ENCODE results near the gene IL17B.

Gene IL17B

DNA sequence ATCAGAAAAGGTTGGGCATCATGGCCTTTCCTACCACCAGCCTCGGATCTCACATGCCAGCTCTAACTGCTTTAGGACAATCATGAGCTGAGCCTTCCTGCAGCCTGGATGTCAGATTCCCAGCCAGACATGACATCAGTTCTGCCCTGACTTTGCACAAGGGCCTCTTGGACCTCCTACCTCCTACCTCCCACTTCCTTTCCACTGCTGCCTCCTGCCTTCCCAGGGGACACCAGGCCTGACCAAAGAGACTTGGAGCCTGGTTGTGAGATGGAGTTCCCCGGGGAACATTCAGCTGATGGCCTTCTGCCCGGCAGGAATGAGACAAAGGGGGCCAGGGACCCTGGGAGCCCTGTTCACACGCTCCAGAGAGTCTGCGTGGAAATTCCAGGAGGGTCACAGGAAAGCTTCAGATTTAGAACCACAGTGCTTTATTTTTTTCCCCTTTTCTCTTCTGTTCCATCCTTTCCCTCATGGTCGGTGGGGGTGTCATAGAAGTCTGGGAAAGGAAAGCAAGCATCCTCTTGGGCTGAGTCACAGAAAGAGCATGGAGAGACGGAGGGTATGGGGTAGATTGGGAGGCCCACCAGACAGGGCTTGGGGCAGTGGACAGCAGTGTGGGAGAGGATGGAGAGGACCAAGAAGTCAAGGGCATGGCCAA lies 35.4 kb upstream of the IL17B start:
- no peak for DNase-seq

DNA sequence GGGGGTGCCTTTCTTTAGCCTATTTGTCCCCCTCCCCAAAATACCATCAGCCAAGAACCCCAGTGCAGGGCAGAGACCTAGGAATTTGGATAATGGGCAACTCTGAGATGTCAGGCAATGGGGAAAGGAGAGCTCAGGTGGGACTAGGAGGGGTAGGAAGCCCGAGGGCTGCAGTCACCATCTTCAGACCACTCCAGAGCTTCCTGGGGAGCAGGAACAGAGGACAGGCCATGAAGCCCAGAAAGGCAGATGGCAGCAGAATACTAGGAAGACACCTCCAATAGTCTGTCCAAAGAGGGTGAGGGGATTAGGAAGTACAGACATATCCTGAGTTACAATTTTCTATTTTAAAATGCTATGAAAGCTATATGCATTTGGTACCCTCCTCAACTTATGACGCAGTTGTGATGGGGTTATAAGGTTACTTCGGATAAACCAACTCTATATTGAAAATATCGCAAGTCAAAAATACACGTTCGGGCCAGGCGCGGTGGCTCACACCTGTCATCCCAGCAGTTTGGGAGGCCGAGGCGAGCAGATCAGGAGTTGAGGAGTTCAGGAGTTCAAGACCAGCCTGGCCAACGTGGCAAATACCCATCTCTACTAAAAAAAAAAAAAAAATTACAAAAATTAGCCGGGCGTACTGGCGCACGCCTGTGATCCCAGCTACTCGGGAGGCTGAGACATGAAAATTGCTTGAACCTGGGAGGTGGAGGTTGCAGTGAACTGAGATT lies 34.6 kb upstream of the IL17B start:
- no peak for DNase-seq

DNA sequence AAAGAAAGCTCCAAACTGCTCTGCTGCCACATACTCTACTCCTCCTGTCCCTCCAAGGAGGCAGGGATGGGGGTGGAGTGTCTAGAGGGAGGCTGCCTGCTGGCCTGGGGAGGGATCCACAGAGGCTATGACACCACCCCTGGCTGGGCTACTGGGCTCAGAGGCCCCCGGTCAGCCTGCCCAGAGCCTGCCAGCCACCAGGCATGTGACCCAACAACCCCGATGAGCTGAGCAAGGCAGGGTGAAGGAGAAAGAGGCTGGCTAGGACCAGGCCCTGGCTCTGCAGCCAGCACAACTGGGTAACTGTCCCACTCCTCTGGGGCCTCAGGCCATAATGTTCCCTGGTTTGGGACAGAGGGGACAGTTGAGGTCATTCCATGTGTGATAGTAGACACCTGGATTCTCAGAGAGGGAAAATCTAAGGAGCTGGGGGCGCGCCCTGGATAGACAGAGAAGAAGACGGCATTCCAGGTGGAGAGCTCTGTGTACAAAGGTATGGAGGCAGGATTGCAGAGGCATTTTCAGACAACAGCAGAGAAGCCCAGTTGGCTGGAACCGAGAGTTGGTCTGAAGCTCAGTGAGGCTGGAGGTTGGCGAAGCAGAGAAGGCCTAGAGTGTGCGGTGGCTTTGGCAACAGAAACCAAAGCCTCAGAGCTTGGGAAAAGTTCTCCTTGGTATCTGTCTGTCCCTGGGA lies 33.8 kb upstream of the IL17B start:
- DNase-seq: no peak

DNA sequence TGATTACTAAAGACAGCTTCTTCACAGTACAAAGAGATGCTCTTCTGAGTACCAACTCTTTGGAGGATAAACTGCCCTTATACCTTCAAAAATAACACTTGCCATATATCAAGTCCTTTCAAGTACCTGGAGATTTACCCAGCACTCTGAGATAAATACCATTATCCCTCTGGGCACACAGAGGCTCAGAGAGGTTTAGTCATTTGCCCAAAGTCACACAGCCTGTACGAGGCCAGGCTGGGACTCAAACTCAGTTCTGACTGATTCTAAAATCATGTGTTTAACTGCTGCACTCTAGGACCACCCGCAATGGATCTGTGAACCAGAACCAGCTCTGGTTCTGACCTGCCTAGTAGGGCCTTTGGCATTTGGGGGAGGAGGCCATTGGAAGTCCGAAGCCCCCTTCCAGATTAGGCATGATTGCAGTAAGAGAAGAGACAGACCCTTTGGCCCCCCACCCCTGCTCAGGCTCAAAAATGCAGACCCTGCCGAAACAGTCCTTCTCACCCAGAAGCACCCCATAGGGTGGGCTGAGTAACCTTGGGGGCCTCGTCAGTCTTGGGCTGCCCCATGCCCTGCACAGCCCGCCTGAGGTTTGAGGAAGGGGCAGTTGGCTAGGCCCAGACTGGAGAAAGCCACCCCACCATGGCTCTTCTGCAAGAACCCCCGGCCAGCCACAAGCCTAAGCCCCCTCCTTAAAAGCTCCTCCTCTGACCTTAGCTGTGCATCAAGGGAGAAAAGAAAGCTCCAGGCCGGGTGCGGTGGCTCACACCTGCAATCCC lies 32.8 kb upstream of the IL17B start:
- DNase-seq: no peak

DNA sequence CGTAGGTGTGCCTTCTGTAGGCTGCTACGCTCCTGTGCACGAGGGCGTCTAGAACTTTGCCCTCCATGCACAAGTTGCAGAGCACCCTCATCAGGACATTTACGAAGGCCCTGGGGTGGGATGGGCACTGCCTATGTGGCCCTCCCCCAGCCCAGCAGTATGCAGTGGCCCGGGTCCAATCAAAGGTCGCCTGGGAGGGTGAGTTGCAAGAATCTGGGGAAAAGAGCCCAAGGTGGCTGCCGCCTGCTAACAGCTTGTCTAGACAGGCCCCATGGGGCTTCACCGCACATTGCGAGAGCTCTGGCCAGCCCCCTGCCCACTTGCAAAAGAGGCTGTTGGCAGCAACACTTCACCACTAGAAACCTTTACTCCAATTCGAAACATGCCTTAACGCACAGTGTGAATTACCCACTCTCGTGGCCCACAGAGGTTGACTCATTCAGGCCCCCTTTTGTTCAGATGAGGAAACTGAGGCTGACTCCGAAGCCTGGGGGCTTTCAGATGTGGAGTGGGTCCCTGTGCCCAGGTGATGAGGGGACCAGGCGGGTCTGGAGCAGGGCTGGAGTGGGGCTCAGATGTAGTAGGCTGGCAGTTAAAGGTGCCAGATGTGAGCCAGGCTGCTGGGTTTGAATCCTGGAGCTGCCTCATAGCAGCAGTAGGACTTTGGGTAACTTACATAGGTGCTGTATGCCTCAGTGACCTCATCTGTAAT lies 31.8 kb upstream of the IL17B start:
- no peak for DNase-seq

DNA sequence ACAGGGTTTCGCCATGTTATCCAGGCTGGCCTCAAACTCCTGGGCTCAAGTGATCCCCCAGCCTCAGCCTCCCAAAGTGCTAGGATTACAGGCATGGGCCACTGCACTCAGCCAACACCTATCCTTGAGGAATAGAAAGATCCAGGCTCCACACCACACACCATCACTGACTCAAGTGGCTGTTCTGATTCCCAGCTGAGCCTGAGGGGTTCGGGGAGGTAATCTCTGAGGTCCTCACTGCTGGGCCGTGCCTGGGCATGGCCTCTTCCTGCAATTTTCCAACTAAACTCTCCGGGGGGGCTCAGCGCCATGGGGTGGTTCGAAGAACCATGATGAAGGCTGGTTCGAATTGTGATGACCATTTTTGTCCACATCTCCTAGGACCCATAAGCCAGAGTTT lies 31.0 kb upstream of the IL17B start:
- DNase-seq: no peak

DNA sequence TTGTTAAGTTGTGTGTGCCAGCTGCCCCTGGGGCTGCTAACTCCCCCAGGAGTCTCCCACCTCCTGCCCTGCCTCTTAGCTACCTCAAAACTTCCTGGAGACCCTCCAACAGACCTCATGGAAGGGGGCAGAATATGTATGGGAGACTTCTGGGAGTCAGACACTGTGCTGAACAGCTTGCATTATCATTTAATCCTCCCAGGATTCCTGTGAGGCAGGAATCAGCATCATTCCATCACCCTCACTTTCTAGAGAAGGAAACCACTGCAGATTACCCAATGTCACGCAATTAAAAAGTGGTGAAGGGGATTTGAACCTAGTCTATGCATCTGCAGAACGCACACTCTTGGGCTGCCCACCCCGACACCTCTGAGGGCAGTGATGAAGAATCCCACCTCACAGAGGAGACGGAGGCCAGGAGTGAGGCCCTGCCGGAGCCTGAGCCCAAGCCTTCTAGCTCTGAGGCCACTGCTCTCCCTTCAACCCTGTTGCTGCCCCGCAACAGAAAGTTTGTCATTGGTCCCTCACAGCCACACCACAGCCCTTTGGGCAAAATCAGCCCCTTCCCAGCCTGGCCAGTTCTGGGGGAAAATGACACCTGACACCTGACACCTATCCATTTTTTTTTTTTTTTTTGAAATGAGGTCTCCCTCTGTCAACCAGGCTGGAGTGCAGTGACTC lies 30.3 kb upstream of the IL17B start:
- no peak for DNase-seq

DNA sequence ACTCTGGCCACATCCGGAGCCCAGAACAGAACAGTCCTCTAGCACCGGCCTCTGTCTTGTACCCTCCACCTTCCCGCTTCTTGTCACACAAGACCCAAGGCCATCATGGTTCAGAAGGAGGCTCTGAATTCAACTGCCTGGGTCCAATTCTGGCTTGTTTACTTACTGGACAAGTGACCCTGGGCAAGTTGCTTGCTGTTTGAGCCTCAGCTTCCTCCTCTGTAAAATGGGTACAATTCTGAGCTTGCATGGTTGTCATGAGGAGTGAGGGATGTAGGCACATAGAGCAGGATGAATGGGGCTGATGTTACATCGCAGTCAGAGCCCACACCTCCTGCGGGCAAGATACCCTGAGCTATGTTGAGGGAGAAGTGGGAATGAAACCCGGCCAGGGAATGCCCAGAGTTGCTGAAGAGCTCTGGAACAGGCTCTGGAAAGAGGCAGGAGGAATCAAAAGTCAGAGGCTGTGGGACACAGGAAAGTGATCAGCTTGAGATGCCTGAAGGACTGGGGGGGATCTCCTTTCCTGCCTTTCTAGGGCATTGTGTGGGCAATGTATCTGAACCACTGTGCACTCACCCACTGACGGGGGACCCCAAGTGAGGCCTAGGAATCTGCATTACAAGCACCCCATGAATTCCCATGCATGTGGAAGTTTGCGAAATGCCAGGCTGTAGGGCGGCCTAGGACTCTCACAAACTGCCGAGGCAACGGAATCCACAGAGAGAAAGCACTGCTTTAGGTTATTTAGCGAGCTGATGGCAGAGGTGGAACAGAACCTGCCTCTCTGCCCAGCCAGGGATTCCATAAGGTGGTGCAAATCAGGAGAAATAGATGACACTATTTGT lies 29.4 kb upstream of the IL17B start:
- no peak for DNase-seq

DNA sequence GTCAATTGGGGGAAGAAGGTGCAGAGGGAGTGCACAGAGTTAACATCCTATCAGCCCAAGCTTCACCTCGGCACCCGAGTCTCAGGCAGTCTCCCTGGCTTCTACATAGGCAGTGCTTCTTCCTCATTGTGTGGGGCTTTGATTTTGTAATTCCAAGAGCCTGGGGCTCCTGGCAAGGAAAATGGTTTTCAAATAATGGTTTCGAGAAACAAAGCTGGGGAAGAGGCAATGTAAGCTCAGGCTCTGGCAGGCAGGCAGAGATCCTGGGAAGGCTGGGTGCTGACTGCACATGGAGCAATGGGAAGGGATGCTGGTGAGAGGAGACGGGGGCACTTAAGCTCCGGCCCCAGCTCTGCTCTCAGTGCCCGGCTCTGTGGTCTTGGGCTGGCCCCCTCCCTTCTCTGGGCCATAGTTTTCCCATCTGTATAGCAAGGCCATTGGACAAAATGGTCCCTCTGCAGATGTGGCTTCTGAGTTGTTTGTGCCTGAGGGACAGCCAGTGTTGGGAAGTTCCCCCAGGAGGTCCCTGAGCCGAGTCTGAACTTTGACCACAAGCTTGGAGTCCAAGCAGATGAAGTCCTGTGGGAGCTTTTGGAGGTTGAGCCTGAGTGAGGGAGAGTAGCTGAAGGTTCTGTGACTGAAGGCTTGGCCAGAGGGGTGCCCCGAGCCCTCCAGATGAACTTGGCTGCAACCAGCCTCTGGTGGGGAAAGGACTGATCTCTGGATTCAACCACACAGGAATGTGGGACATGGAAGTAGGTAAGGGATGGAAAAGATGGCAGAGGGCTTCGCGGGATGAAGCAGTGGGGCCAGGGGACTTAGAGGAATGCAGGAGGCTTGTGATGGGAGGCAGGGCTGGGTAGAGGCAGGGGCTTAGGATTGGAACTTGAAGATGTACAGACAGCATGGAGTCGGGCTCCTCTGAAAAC lies 28.5 kb upstream of the IL17B start:
- no peak for DNase-seq

DNA sequence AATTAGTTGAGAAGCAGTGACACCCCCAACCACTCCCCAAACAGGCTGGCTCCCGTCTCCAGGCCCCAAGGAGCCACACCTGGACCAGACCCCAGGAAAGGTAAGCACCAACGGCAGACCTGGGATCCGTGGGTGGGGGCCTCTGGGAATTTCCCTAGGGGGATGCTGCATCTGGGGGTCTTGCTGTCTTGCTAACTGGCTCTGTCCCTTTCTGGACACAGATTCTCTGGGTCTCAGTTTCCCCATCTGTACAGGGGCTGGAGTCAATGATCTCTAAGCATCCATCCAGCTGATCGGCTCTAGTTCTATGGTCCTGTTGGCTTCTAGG lies 27.9 kb upstream of the IL17B start:
- DNase-seq: no peak

DNA sequence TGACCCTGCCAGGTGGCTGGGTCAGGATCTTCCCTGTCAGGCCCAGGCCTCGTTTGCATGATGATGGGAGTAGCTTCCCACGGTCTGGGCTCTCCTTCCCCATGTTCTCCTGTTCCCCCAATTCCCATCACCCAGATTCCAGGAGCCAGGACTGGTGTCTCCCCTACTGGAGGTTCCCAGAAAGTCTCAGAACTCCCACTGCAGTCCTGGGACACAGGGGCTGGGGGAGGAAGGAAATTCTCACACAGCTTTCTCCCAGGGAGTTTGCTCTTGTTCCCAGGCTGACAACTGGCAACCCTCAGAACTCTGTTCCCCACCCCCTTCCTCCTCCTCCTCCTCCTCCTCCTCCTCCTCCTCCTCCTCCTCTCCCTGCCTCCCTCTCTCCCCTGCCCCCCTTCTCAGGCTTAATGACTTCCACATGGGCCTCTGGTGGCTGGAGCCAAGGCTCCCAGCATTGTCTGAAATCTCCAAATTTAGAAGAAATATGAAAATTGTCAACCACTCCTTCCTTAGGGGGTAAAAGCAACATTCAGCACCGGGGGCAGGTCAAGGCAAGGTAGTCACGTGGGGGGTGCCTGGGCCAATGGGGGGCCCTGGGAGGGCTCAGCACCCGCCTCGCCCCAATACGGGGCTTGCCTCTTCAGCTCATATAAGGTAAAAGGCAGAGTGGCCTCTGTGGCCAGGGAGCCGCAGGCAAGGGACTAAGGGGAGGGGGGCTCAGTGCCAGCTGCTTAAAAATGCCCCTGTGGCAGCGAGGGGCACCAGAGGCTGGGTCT lies 27.3 kb upstream of the IL17B start:
- no peak for DNase-seq

DNA sequence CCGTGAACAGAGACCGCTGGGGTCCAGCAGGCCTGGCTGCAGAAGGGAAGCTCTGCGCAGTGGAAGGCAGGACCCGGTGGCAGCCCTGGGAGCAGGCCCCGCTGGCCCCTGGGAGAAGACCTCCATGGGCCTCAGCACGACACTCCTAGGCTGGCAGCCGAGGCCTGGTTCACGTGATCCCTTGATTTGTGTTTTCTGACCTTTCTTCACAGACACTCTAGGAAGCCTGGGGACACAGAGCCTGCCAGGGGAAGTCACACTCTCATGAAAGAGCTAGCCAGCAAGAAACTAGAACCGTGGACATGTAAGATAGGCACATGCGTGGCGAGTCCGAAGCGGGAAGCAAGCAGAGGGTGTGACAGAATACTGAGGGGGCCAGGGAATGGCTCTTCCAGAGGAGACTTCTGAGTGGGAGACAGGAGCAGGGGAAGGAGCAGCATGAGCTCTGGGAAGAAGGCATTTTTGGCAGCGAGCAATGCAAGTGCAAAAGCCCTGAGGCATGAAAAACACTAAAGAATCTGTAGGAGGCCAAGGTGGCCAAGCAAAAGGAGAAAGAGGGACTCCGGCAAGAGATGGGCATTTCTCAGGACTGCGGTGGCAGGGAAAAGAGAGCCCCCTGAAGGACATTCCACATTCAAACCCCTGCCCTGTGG lies 26.6 kb upstream of the IL17B start:
- DNase-seq: no peak

DNA sequence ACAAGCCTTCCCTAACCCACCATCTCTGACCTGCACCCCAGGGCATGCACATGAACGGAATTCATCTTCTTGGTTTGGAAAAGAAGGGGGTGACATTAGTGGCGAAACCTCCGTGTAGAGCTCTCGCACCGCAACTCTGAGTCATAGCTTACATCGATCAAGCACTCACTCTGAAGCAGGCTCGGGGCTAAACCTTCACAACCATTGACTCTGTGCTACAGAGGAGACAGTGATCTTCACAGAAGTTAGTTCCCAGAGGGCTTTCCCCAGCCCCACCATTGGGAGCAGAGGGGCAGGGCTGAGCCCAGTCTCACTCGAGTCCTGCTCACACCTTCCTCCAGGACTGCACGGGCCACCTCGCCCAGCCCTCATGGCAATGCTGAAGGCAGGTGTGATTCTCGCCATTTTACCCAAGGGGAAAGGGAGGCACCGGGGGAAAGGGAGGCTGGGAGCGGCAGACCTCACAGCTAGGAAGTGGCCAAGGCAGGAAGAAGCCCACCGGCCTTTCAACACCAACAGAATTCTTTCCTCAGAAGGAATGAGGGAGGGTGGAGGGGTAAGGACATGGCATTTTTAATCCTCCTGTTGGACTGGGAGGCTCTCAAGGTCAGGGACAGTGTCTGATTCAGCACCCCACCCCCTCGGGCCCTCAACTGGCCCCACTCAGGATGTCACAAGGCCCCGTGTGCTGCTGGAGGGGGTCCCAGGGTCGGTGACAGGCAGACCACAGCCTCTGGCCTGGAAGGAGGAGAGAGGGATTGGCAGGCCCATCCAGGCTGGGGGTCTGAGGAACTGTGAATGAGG lies 25.9 kb upstream of the IL17B start:
- no peak for DNase-seq

DNA sequence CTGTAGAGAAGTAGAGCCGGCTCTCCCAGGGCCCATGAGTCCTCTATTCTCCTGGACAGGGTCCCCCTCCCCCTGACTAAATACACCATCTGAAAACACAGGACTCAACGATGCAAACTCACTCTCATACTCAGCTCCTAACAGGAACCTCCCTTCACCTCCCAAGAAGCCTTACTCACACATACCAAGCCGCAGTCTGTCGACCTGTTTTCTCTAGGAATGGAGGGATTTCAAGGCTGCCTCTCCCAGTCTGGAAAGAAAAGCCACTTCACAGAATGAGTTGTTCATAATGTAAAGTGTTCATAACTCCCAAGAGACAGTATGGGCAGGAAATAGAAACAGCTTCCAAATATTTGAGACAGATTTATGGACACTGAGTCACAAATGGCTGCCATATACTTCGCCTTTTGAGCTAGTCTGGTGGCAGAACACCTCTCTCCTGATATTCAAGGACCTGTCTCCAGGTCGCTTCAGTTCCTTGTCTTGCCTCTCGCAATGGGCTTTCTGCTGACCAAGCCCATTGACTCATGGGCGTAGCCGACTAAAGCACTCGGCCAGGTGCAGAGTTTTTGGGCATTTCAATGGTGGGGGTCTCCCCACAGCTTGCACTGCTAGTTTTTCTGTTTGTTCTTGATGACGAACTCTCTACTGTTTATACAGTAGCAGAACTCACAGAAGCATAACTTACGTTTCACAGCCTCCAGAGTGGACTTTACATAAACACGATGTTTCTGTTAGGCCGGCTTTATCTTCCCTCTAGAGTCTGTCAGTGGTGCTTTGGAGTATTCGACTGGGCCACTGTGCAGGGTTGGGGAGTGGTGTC lies 25.0 kb upstream of the IL17B start:
- no peak for DNase-seq

DNA sequence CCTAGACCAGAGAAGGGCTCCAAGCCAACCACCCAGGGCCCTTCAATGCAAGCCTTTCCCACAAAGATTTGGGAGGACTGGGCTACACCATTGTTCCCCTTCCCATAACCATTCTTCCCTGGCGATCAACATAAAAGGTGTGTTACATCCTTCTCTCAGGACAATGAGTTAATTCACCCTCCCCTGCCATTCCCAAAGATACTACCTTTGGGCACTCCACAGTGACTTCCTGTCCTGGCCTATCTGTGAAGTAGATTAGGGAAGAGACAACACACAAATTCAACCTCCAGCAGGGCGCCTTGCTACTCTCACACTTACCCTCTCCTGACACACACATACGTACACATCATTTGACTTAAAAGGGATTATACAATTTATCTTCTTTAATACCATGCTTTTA lies 23.2 kb upstream of the IL17B start:
- no peak for DNase-seq

DNA sequence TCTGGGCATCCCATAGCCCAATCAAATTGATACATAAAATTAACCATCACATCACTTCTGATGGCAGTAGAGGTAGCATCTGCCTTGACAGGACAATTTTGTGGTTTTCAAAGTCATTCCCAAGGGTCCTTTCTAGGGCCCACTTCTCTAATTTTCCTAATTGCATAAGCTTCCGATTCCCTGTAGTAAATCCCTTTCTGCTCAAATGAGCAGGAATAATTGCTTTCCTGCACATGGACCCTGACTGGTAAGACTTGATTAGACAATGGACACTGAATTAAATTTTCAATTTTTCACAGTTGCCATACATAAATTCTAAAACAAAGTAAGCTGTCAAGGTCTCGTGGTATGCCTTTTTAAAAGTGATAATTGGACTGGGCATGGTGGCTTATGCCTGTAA lies 22.0 kb upstream of the IL17B start:
- DNase-seq: no peak

DNA sequence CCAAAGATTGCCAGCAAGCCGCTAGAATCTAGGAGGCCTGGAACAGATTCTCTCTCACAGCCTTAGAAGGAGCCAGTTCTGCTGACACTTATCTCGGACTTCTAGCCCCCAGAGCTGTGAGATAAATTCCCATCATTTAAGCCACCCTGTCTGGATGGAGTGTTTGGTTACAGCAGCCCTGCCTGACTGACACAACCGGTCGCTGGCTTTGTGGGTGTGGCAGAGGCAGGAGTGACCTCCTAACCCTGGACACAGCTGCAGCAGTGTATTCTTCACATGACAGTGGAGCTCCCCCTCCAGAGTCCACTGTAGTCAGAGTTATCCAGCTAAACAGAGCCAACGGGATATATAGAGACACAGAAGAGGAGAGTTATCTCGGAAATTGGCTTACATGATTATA lies 21.2 kb upstream of the IL17B start:
- no peak for DNase-seq

All from stimulated activated CD4-positive, alpha-beta T cell treated with anti-CD3 and anti-CD28 coated beads, Interleukin-2, amount 100 ng/mL, for 48 hours (primary cell).